SK-N-SH (cell line): ENCODE results near the gene SULT1A1.
"Not testable (repeated sequence)": the region's sequence is repeated elsewhere in the genome, so short reads cannot be mapped to it uniquely, and the experiment has no call there.

Experiments used
- MXI1 ChIP-seq: IDR thresholded peaks from 2 replicates; pipeline ENCODE4 v1.6.1; 2012; ENCODE audit warnings: mild to moderate bottlenecking, low read depth, low read length, improper control_type of control experiment
- RCOR1 ChIP-seq: fragments of 150-350 bp; IDR thresholded peaks from 2 replicates; pipeline ENCODE4 v1.6.1; 2017; ENCODE audit warnings: antibody characterized with exemption, low read length
- SIN3A ChIP-seq: IDR thresholded peaks from 2 replicates; pipeline ENCODE4 v1.6.1; 2012; ENCODE audit warnings: low read depth, mild to moderate bottlenecking, low read length, moderate library complexity, borderline replicate concordance
- SMC3 ChIP-seq: IDR thresholded peaks from 2 replicates; pipeline ENCODE4 v1.6.1; 2012; ENCODE audit warnings: low read depth, low read length, improper control_type of control experiment
- TEAD4 ChIP-seq: IDR thresholded peaks from 2 replicates; pipeline ENCODE4 v1.4.0; 2012; ENCODE audit warnings: mild to moderate bottlenecking, borderline replicate concordance; ENCODE audit not compliant: insufficient read depth
- TF ChIP-seq, protein P1 (sequence below): fragments of 200-600 bp; sonication (generic); IDR thresholded peaks from 2 replicates; pipeline ENCODE4 v1.6.1; 2017; ENCODE audit warnings: antibody characterized with exemption, mild to moderate bottlenecking, moderate library complexity
- TF ChIP-seq, protein P2 (sequence below): IDR thresholded peaks from 2 replicates; pipeline ENCODE4 v1.6.1; 2012; ENCODE audit warnings: mild to moderate bottlenecking, low read depth, low read length, moderate library complexity
- TF ChIP-seq, protein P3 (sequence below): fragments of 150-350 bp; IDR thresholded peaks from 2 replicates; pipeline ENCODE4 v1.6.1; 2017; ENCODE audit warnings: antibody characterized with exemption, low read length, low read depth, borderline replicate concordance

DNA sequence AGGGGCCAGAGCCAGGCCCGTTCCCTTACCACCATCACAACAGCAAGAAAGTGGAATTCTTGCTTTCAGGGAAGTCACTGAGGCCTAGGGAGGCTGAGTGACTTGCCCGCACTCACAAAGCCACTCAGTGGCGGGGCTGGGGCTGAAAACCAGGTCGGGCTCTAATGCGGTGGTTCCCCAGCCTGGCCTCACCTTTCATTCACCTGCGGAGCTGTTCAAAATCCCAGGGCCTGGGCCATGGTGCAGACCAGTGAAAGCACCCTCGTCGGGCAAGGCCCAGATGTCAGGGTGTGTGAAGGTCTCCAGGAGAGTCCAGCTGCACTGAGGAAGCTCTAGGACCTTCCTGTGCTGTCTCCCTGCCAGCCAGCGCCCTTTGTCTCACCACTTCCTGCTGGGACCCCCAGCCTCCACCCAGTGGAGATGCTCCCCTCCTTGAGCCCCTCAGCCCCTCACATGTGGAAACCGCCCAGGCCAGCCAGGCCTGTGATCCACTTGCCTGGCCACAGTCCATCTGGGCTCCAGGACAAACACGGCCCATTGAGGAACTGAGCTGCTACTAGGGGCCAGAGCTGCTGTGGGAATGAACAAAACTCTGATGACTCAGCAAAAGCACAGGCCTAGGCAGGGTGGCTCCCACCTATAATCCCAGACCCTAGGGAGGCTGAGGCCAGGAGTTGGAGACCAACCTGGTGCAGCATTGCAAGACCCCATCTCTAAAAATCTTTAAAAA, 812 bp downstream of the SULT1A1 start:
- TF ChIP-seq MXI1, TEAD4, RCOR1, SIN3A, SMC3: not testable (repeated sequence)
- TF ChIP-seq, protein P1, sequence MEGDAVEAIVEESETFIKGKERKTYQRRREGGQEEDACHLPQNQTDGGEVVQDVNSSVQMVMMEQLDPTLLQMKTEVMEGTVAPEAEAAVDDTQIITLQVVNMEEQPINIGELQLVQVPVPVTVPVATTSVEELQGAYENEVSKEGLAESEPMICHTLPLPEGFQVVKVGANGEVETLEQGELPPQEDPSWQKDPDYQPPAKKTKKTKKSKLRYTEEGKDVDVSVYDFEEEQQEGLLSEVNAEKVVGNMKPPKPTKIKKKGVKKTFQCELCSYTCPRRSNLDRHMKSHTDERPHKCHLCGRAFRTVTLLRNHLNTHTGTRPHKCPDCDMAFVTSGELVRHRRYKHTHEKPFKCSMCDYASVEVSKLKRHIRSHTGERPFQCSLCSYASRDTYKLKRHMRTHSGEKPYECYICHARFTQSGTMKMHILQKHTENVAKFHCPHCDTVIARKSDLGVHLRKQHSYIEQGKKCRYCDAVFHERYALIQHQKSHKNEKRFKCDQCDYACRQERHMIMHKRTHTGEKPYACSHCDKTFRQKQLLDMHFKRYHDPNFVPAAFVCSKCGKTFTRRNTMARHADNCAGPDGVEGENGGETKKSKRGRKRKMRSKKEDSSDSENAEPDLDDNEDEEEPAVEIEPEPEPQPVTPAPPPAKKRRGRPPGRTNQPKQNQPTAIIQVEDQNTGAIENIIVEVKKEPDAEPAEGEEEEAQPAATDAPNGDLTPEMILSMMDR = not testable (repeated sequence)
- TF ChIP-seq, protein P2, sequence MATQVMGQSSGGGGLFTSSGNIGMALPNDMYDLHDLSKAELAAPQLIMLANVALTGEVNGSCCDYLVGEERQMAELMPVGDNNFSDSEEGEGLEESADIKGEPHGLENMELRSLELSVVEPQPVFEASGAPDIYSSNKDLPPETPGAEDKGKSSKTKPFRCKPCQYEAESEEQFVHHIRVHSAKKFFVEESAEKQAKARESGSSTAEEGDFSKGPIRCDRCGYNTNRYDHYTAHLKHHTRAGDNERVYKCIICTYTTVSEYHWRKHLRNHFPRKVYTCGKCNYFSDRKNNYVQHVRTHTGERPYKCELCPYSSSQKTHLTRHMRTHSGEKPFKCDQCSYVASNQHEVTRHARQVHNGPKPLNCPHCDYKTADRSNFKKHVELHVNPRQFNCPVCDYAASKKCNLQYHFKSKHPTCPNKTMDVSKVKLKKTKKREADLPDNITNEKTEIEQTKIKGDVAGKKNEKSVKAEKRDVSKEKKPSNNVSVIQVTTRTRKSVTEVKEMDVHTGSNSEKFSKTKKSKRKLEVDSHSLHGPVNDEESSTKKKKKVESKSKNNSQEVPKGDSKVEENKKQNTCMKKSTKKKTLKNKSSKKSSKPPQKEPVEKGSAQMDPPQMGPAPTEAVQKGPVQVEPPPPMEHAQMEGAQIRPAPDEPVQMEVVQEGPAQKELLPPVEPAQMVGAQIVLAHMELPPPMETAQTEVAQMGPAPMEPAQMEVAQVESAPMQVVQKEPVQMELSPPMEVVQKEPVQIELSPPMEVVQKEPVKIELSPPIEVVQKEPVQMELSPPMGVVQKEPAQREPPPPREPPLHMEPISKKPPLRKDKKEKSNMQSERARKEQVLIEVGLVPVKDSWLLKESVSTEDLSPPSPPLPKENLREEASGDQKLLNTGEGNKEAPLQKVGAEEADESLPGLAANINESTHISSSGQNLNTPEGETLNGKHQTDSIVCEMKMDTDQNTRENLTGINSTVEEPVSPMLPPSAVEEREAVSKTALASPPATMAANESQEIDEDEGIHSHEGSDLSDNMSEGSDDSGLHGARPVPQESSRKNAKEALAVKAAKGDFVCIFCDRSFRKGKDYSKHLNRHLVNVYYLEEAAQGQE = not testable (repeated sequence)
- TF ChIP-seq, protein P3, sequence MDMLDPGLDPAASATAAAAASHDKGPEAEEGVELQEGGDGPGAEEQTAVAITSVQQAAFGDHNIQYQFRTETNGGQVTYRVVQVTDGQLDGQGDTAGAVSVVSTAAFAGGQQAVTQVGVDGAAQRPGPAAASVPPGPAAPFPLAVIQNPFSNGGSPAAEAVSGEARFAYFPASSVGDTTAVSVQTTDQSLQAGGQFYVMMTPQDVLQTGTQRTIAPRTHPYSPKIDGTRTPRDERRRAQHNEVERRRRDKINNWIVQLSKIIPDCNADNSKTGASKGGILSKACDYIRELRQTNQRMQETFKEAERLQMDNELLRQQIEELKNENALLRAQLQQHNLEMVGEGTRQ = not testable (repeated sequence)
